Caco-2 (cell line): Measurements from ENCODE around the gene SAV1. TPM values are rescaled to one million over a fixed set of nuclear protein-coding genes. Genes with fewer than 3 reads are reported as not detected.
"Not testable (repeated sequence)": the region's sequence is repeated elsewhere in the genome, so short reads cannot be mapped to it uniquely, and the experiment has no call there.

Experiments
- BruUV-seq: library from RNA; stranded (reverse); fragments of 400-500 nt; replicated peaks from 2 replicates; lab custom pipeline; 2021; lab: Mats Ljungman, UMichigan
- CTCF ChIA-PET: fragments of 300-600 bp; sonication (Branson Sonifier 250); formaldehyde crosslinking; loops from one replicate; lab custom pipeline; 2022; ENCODE audit warnings: antibody characterized with exemption; lab: Charles Lee
- POLR2A ChIA-PET: fragments of 300-600 bp; sonication (Branson Sonifier 250); formaldehyde crosslinking; loops from one replicate; lab custom pipeline; 2022; ENCODE audit warnings: antibody characterized with exemption; lab: Charles Lee
- DNase-seq, 2 experiments: peaks; one replicate each; pipeline versions ENCODE4 v3.0.0 to v3.0.0-alpha.2; 2020 to 2022
- H3K27me3 ChIP-seq: replicated peaks from 2 replicates; pipeline ENCODE4 v1.6.0; 2011; ENCODE audit warnings: low read length; ENCODE audit not compliant: control insufficient read depth, insufficient read depth
- H3K36me3 ChIP-seq: 2 replicates; pipeline ENCODE4 v1.5.1; 2011; ENCODE audit warnings: low read length; ENCODE audit not compliant: control insufficient read depth, insufficient read depth
- H3K4me1 ChIP-seq: fragments of 250-450 bp; sonication (Bioruptor Pico); 2 replicates; pipeline ENCODE4 v1.5.1; 2020; ENCODE audit warnings: mild to moderate bottlenecking
- H3K4me3 ChIP-seq: 2 replicates; pipeline ENCODE4 v1.5.1; 2011; ENCODE audit warnings: low read depth, mild to moderate bottlenecking, control low read depth, low read length
- H3K9me3 ChIP-seq: fragments of 250-450 bp; sonication (Bioruptor Pico); 2 replicates; pipeline ENCODE4 v1.5.1; 2020; ENCODE audit warnings: mild to moderate bottlenecking, moderate library complexity
- H3K27ac Mint-ChIP-seq: one replicate; pipeline ENCODE4 v1.8.0; 2022; ENCODE audit warnings: mixed read lengths; ENCODE audit not compliant: unreplicated experiment
- H3K27me3 Mint-ChIP-seq: one replicate; pipeline ENCODE4 v1.8.0; 2022; ENCODE audit warnings: mixed read lengths; ENCODE audit not compliant: insufficient read depth, unreplicated experiment
- H3K36me3 Mint-ChIP-seq: one replicate; pipeline ENCODE4 v1.8.0; 2022; ENCODE audit warnings: mild to moderate bottlenecking, mixed read lengths; ENCODE audit not compliant: insufficient read depth, unreplicated experiment
- H3K4me1 Mint-ChIP-seq: one replicate; pipeline ENCODE4 v1.8.0; 2022; ENCODE audit warnings: low read depth, mixed read lengths; ENCODE audit not compliant: unreplicated experiment
- H3K4me3 Mint-ChIP-seq: one replicate; pipeline ENCODE4 v1.8.0; 2022; ENCODE audit warnings: mild to moderate bottlenecking, moderate library complexity, mixed read lengths; ENCODE audit not compliant: unreplicated experiment
- H3K9me3 Mint-ChIP-seq: one replicate; pipeline ENCODE4 v1.8.0; 2022; ENCODE audit warnings: mixed read lengths; ENCODE audit not compliant: unreplicated experiment
- CTCF ChIP-seq, 2 experiments: fragments of 200-600 bp in 1 of 2; IDR thresholded peaks; 1 replicate in 1 of 2; 2 replicates in 1 of 2; pipeline versions ENCODE4 v1.5.1 to v1.8.0; 2011 to 2022; ENCODE audit warnings: antibody characterized with exemption in 1 of 2, control low read depth in 1 of 2, inconsistent platforms in 1 of 2, low read depth in 1 of 2, low read length in 1 of 2, mild to moderate bottlenecking in 1 of 2, moderate library complexity in 1 of 2; ENCODE audit not compliant: insufficient read depth in 1 of 2, severe bottlenecking in 1 of 2, unreplicated experiment in 1 of 2
- intact Hi-C: fragments of 100-400 bp; cut with micrococcal nuclease; formaldehyde crosslinking; loops from one replicate; pipeline ENCODE4 v1.10.0; 2022; ENCODE audit not compliant: unreplicated experiment
- total RNA-seq: library from RNA; stranded (reverse); gene quantifications from 2 replicates; pipeline ENCODE4 v1.2.3, GENCODE V29; 2022

SAV1 gene
- total RNA-seq, 1 experiment from 2014 or later: 28.3 TPM

GRCh38 chr14:50668826-50669143, 679 bp upstream of the SAV1 start:
- no peaks in the 10 kb centered on the region for H3K27me3 Mint-ChIP-seq
- POLR2A ChIA-PET: interaction anchor here (0.6 to 1.0 kb wide), 3 partner anchors 8 to 51 kb away, joined by 3 to 4 read pairs (median 3); no protein-coding TSS in a partner anchor
- intact Hi-C loops: no loop called here
- no peaks in the 10 kb centered on the region for H3K9me3 Mint-ChIP-seq
- Histone ChIP-seq H3K4me1 (peaks cover 28% of the 10 kb centered on the region), H3K9me3 (no peaks in the 10 kb centered on the region), H3K27me3 (no peaks in the 10 kb centered on the region), H3K36me3 (no peaks in the 10 kb centered on the region), H3K4me3 (peak overlapping the region; percentile 75)
- no peak for TF ChIP-seq CTCF (IDR thresholded peaks at IDR 0.05; ENCODE audit: insufficient read depth in 1 of 2, low read depth in 1 of 2, low read length in 1 of 2, severe bottlenecking in 1 of 2, unreplicated experiment in 1 of 2)
- TSS peak; percentile 91 for BruUV-seq
- no peak for DNase-seq
- no peak overlapping the region for H3K27ac Mint-ChIP-seq
- no peaks in the 10 kb centered on the region for H3K4me1 Mint-ChIP-seq
- CTCF ChIA-PET: interaction anchor here (0.6 to 1.1 kb wide), 2 partner anchors 105 to 776 kb away, joined by 3 to 5 read pairs; partner anchors contain the start of gene ARF6
- H3K4me3 Mint-ChIP-seq: no peak overlapping the region
- peaks cover 17% of the 10 kb centered on the region for H3K36me3 Mint-ChIP-seq

- Histone ChIP-seq H3K27me3 (no peaks in the 10 kb centered on the region), H3K9me3 (no peaks in the 10 kb centered on the region), H3K4me1 (peaks cover 28% of the 10 kb centered on the region), H3K36me3 (no peaks in the 10 kb centered on the region), H3K4me3 (peak overlapping the region; percentile 75)
- Mint-ChIP-seq H3K27ac (no peak overlapping the region), H3K36me3 (peaks cover 21% of the 10 kb centered on the region), H3K9me3 (no peaks in the 10 kb centered on the region), H3K4me3 (no peak overlapping the region), H3K4me1 (no peaks in the 10 kb centered on the region), H3K27me3 (no peaks in the 10 kb centered on the region)
- no TSS peak for BruUV-seq
- DNase-seq: peak; percentile 67 to 74
- peak in 1 of 2 experiments; percentile 19 for TF ChIP-seq CTCF (IDR thresholded peaks at IDR 0.05; ENCODE audit: insufficient read depth in 1 of 2, low read depth in 1 of 2, low read length in 1 of 2, severe bottlenecking in 1 of 2, unreplicated experiment in 1 of 2)
- intact Hi-C loops: no loop called here
- CTCF ChIA-PET: interaction anchor here (1.1 kb wide), 1 partner anchor 106 kb away, joined by 5 read pairs; no protein-coding TSS in a partner anchor
- POLR2A ChIA-PET: interaction anchor here (0.6 to 1.0 kb wide), 2 partner anchors 10 to 1760 kb away, joined by 3 to 4 read pairs; no protein-coding TSS in a partner anchor
Observed at GRCh38 chr14:50667684-50667995, 466 bp downstream of the SAV1 start.

- CTCF ChIA-PET: interaction anchor here (1.6 kb wide), 1 partner anchor 46 kb away, joined by 3 read pairs; no protein-coding TSS in a partner anchor
- Mint-ChIP-seq H3K4me1 (no peaks in the 10 kb centered on the region), H3K36me3 (peaks cover 21% of the 10 kb centered on the region), H3K9me3 (no peaks in the 10 kb centered on the region), H3K27ac (no peak overlapping the region), H3K4me3 (no peak overlapping the region), H3K27me3 (no peaks in the 10 kb centered on the region)
- Histone ChIP-seq H3K36me3 (no peaks in the 10 kb centered on the region), H3K9me3 (no peaks in the 10 kb centered on the region), H3K4me3 (peak overlapping the region; percentile 75), H3K4me1 (peaks cover 28% of the 10 kb centered on the region), H3K27me3 (no peaks in the 10 kb centered on the region)
- peak; percentile 48 to 50 for DNase-seq
- TF ChIP-seq CTCF (IDR thresholded peaks at IDR 0.05; ENCODE audit: insufficient read depth in 1 of 2, low read depth in 1 of 2, low read length in 1 of 2, severe bottlenecking in 1 of 2, unreplicated experiment in 1 of 2): no peak
- POLR2A ChIA-PET: no interaction called here
- TSS peak; percentile 22 for BruUV-seq
- intact Hi-C loops: no loop called here
Observed at GRCh38 chr14:50666772-50667683, 1.1 kb downstream of the SAV1 start.

- H3K4me1 Mint-ChIP-seq, H3K27me3 Mint-ChIP-seq, DNase-seq, CTCF ChIA-PET, H3K27me3 ChIP-seq, BruUV-seq, intact Hi-C loops, POLR2A ChIA-PET, H3K9me3 Mint-ChIP-seq, H3K4me3 Mint-ChIP-seq, H3K36me3 ChIP-seq, H3K27ac Mint-ChIP-seq, H3K4me3 ChIP-seq, H3K9me3 ChIP-seq: not testable (repeated sequence)
- peaks cover 24% of the 10 kb centered on the region for H3K4me1 ChIP-seq
- peaks cover 34% of the 10 kb centered on the region for H3K36me3 Mint-ChIP-seq
Observed at GRCh38 chr14:50665300-50665699, 2.8 kb downstream of the SAV1 start.
